ENCODE results near the gene TBRG4.

The TBRG4 gene

DNA sequence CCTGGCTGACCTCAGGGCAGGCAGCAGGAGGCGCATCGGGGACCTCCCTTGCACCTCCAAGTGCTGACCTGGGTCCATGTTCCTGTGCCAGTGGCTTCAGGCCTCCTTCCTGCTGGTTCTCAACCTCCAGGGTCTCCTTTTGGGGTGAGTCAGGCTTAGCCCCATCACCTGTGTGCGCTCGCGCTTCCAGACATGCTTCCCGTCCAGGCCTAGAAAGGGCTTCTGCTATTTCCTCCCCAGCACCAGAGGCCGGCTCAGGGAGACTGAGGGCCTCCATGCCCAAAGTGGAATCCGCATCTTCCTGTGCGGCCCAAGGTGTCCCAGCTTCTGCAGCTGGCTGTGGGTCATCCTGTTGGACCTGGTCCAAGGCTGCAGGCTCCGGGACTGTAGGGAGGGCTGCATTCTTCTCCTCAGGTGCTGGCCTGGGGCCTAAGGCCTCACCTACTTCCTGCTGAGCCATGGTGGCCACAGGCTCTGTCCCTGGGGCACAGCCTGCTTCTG, 28.6 kb downstream of the TBRG4 start:
- no peaks in the 10 kb centered on the region for H3K36me3 ChIP-seq
- DNase-seq: no peak
- no peak overlapping the region for H3K4me3 ChIP-seq (ENCODE audit: low read depth, low read length)
- H3K27me3 ChIP-seq: no peaks in the 10 kb centered on the region
- no peaks in the 10 kb centered on the region for H3K4me1 ChIP-seq
- no peak for TF ChIP-seq CTCF (IDR thresholded peaks at IDR 0.05; ENCODE audit: low read depth, low read length)
- no peaks in the 10 kb centered on the region for H3K9me3 ChIP-seq

GRCh38 chr7:45082031-45082830, 29.3 kb downstream of the TBRG4 start:
- Histone ChIP-seq H3K27me3 (no peaks in the 10 kb centered on the region), H3K4me1 (no peaks in the 10 kb centered on the region), H3K36me3 (no peaks in the 10 kb centered on the region), H3K9me3 (no peaks in the 10 kb centered on the region), H3K4me3 (ENCODE audit: low read depth, low read length) (no peak overlapping the region)
- DNase-seq: no peak
- no peak for TF ChIP-seq CTCF (IDR thresholded peaks at IDR 0.05; ENCODE audit: low read depth, low read length)

- Histone ChIP-seq H3K27me3 (no peaks in the 10 kb centered on the region), H3K4me3 (ENCODE audit: low read depth, low read length) (no peak overlapping the region), H3K9me3 (no peaks in the 10 kb centered on the region), H3K36me3 (no peaks in the 10 kb centered on the region), H3K4me1 (no peaks in the 10 kb centered on the region)
- no peak for DNase-seq
- TF ChIP-seq CTCF (IDR thresholded peaks at IDR 0.05; ENCODE audit: low read depth, low read length): no peak
Measured at GRCh38 chr7:45081670-45081974, 29.9 kb downstream of the TBRG4 start.

DNA sequence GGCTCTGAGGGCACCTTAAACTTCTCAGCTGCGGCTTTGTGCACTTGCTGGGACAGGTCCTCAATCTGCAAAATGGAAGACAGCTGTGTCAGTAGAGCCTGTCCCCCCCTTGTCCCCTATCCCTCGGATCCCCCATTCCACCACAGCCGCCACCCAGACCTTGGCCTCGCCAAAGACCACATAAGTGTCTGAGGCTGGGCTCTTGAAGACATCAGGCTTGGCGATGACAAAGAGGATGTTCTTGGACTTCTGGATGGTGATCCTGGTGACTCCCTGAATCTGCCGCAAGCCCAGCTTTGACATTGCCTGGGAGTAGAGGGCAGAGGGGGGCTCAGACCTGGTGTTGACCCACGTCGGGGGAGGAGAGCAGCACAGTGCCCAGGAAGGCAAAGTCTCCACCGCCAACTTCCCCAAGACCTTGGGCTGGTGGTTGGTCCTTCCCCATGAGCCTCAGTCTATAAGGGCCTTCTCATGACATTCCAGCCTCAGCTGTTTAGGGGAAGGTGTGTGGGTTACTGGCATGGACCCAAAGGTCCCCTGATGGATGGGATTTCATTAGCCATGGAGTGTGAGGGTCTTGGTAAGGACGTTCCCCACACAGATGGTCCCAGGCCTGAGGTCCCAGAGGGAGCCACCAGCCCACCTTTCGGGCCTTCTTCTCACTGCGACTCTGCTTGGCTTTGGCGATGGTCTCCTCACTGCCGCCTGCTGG, 30.4 kb downstream of the TBRG4 start:
- no peak for DNase-seq
- no peaks in the 10 kb centered on the region for H3K4me1 ChIP-seq
- no peak for TF ChIP-seq CTCF (IDR thresholded peaks at IDR 0.05; ENCODE audit: low read depth, low read length)
- no peaks in the 10 kb centered on the region for H3K27me3 ChIP-seq
- H3K4me3 ChIP-seq (ENCODE audit: low read depth, low read length): no peak overlapping the region
- H3K9me3 ChIP-seq: no peaks in the 10 kb centered on the region
- H3K36me3 ChIP-seq: peaks cover 3% of the 10 kb centered on the region; the same call in 1 of the 2 replicates

- H3K36me3 ChIP-seq: peaks cover 8% of the 10 kb centered on the region
- TF ChIP-seq CTCF (IDR thresholded peaks at IDR 0.05; ENCODE audit: low read depth, low read length): no peak
Measured at GRCh38 chr7:45080265-45080957, 31.1 kb downstream of the TBRG4 start.

More at GRCh38 chr7:45080265-45080957, 31.1 kb downstream of the TBRG4 start:
- Histone ChIP-seq H3K27me3 (no peaks in the 10 kb centered on the region), H3K4me3 (ENCODE audit: low read depth, low read length) (no peak overlapping the region), H3K4me1 (no peaks in the 10 kb centered on the region), H3K9me3 (no peaks in the 10 kb centered on the region)
- no peak for DNase-seq

Data from BE2C (cell line).